ENCODE measurements around the gene HIPK2.

The HIPK2 gene

GRCh38 chr7:139745678-139746143 lies 32.1 kb downstream of the HIPK2 start:
- Histone ChIP-seq H3K4me1 (ENCODE audit: control insufficient read depth, insufficient read depth, low read length, unreplicated experiment) (peaks cover 77% of the 10 kb centered on the region), H2AFZ (ENCODE audit: low read length, unreplicated experiment) (no peak overlapping the region), H3K27ac (ENCODE audit: low read depth, low read length) (peak overlapping the region; percentile 100), H3K79me2 (ENCODE audit: control insufficient read depth, insufficient read depth, low read length, unreplicated experiment) (peaks cover 100% of the 10 kb centered on the region), H3K27me3 (ENCODE audit: insufficient read depth, low read length) (no peaks in the 10 kb centered on the region), H3K4me3 (ENCODE audit: low read depth, low read length) (no peak overlapping the region), H3K36me3 (ENCODE audit: insufficient read depth, low read length) (peaks cover 10% of the 10 kb centered on the region)

GRCh38 chr7:139744768-139745677 lies 32.8 kb downstream of the HIPK2 start:
- peak overlapping the region; percentile 100 for H3K27ac ChIP-seq (ENCODE audit: low read depth, low read length)
- no peak overlapping the region for H2AFZ ChIP-seq (ENCODE audit: low read length, unreplicated experiment)
- H3K4me3 ChIP-seq (ENCODE audit: low read depth, low read length): no peak overlapping the region
- no peaks in the 10 kb centered on the region for H3K27me3 ChIP-seq (ENCODE audit: insufficient read depth, low read length)
- peaks cover 84% of the 10 kb centered on the region for H3K4me1 ChIP-seq (ENCODE audit: control insufficient read depth, insufficient read depth, low read length, unreplicated experiment)
- H3K79me2 ChIP-seq (ENCODE audit: control insufficient read depth, insufficient read depth, low read length, unreplicated experiment): peaks cover 100% of the 10 kb centered on the region
- H3K36me3 ChIP-seq (ENCODE audit: insufficient read depth, low read length): peaks cover 10% of the 10 kb centered on the region

- H3K4me3 ChIP-seq (ENCODE audit: low read depth, low read length): no peak overlapping the region
- no peak overlapping the region for H2AFZ ChIP-seq (ENCODE audit: low read length, unreplicated experiment)
- peak overlapping the region; percentile 100 for H3K27ac ChIP-seq (ENCODE audit: low read depth, low read length)
- peaks cover 90% of the 10 kb centered on the region for H3K4me1 ChIP-seq (ENCODE audit: control insufficient read depth, insufficient read depth, low read length, unreplicated experiment)
- H3K27me3 ChIP-seq (ENCODE audit: insufficient read depth, low read length): no peaks in the 10 kb centered on the region
- peaks cover 10% of the 10 kb centered on the region; the same call in 1 of the 2 replicates for H3K36me3 ChIP-seq (ENCODE audit: insufficient read depth, low read length)
- H3K79me2 ChIP-seq (ENCODE audit: control insufficient read depth, insufficient read depth, low read length, unreplicated experiment): peaks cover 99% of the 10 kb centered on the region
Observed at GRCh38 chr7:139743967-139744767, 33.6 kb downstream of the HIPK2 start.

GRCh38 chr7:139743267-139743966 lies 34.4 kb downstream of the HIPK2 start:
- Histone ChIP-seq H3K79me2 (ENCODE audit: control insufficient read depth, insufficient read depth, low read length, unreplicated experiment) (peaks cover 99% of the 10 kb centered on the region), H2AFZ (ENCODE audit: low read length, unreplicated experiment) (no peak overlapping the region), H3K36me3 (ENCODE audit: insufficient read depth, low read length) (peaks cover 6% of the 10 kb centered on the region; the same call in 1 of the 2 replicates), H3K27ac (ENCODE audit: low read depth, low read length) (peak overlapping the region; percentile 100), H3K27me3 (ENCODE audit: insufficient read depth, low read length) (no peaks in the 10 kb centered on the region), H3K4me3 (ENCODE audit: low read depth, low read length) (no peak overlapping the region), H3K4me1 (ENCODE audit: control insufficient read depth, insufficient read depth, low read length, unreplicated experiment) (peaks cover 90% of the 10 kb centered on the region)

- Histone ChIP-seq H3K4me1 (ENCODE audit: control insufficient read depth, insufficient read depth, low read length, unreplicated experiment) (peaks cover 98% of the 10 kb centered on the region), H3K27ac (ENCODE audit: low read depth, low read length) (peak overlapping the region; percentile 100), H2AFZ (ENCODE audit: low read length, unreplicated experiment) (no peak overlapping the region), H3K4me3 (ENCODE audit: low read depth, low read length) (no peak overlapping the region), H3K79me2 (ENCODE audit: control insufficient read depth, insufficient read depth, low read length, unreplicated experiment) (peaks cover 99% of the 10 kb centered on the region), H3K27me3 (ENCODE audit: insufficient read depth, low read length) (no peaks in the 10 kb centered on the region), H3K36me3 (ENCODE audit: insufficient read depth, low read length) (peaks cover 5% of the 10 kb centered on the region; the same call in 1 of the 2 replicates)
Observed at GRCh38 chr7:139741789-139742344, 35.9 kb downstream of the HIPK2 start.

- H3K4me1 ChIP-seq (ENCODE audit: control insufficient read depth, insufficient read depth, low read length, unreplicated experiment): peaks cover 98% of the 10 kb centered on the region
- peak overlapping the region; percentile 100 for H3K27ac ChIP-seq (ENCODE audit: low read depth, low read length)
- H3K27me3 ChIP-seq (ENCODE audit: insufficient read depth, low read length): no peaks in the 10 kb centered on the region
- H2AFZ ChIP-seq (ENCODE audit: low read length, unreplicated experiment): no peak overlapping the region
- peaks cover 99% of the 10 kb centered on the region for H3K79me2 ChIP-seq (ENCODE audit: control insufficient read depth, insufficient read depth, low read length, unreplicated experiment)
- no peak overlapping the region for H3K4me3 ChIP-seq (ENCODE audit: low read depth, low read length)
- peaks cover 4% of the 10 kb centered on the region; the same call in 1 of the 2 replicates for H3K36me3 ChIP-seq (ENCODE audit: insufficient read depth, low read length)
Observed at GRCh38 chr7:139741239-139741638, 36.6 kb downstream of the HIPK2 start.

GRCh38 chr7:139739863-139740597 lies 37.8 kb downstream of the HIPK2 start:
- H3K79me2 ChIP-seq (ENCODE audit: control insufficient read depth, insufficient read depth, low read length, unreplicated experiment): peaks cover 99% of the 10 kb centered on the region
- no peak overlapping the region for H2AFZ ChIP-seq (ENCODE audit: low read length, unreplicated experiment)
- peaks cover 4% of the 10 kb centered on the region; the same call in 1 of the 2 replicates for H3K36me3 ChIP-seq (ENCODE audit: insufficient read depth, low read length)
- H3K4me3 ChIP-seq (ENCODE audit: low read depth, low read length): no peak overlapping the region
- H3K27me3 ChIP-seq (ENCODE audit: insufficient read depth, low read length): no peaks in the 10 kb centered on the region
- peaks cover 98% of the 10 kb centered on the region for H3K4me1 ChIP-seq (ENCODE audit: control insufficient read depth, insufficient read depth, low read length, unreplicated experiment)
- H3K27ac ChIP-seq (ENCODE audit: low read depth, low read length): peak overlapping the region; percentile 100

GRCh38 chr7:139738772-139739171 lies 39.0 kb downstream of the HIPK2 start:
- Histone ChIP-seq H3K79me2 (ENCODE audit: control insufficient read depth, insufficient read depth, low read length, unreplicated experiment) (peaks cover 94% of the 10 kb centered on the region), H3K4me1 (ENCODE audit: control insufficient read depth, insufficient read depth, low read length, unreplicated experiment) (peaks cover 93% of the 10 kb centered on the region), H2AFZ (ENCODE audit: low read length, unreplicated experiment) (no peak overlapping the region), H3K36me3 (ENCODE audit: insufficient read depth, low read length) (peaks cover 4% of the 10 kb centered on the region; the same call in 1 of the 2 replicates), H3K27me3 (ENCODE audit: insufficient read depth, low read length) (no peaks in the 10 kb centered on the region), H3K4me3 (ENCODE audit: low read depth, low read length) (no peak overlapping the region), H3K27ac (ENCODE audit: low read depth, low read length) (peak overlapping the region; percentile 100)

GRCh38 chr7:139738101-139738489 lies 39.7 kb downstream of the HIPK2 start:
- Histone ChIP-seq H3K79me2 (ENCODE audit: control insufficient read depth, insufficient read depth, low read length, unreplicated experiment) (peaks cover 94% of the 10 kb centered on the region), H3K4me3 (ENCODE audit: low read depth, low read length) (no peak overlapping the region; the same call in 1 of the 2 replicates), H2AFZ (ENCODE audit: low read length, unreplicated experiment) (no peak overlapping the region), H3K36me3 (ENCODE audit: insufficient read depth, low read length) (peaks cover 7% of the 10 kb centered on the region), H3K4me1 (ENCODE audit: control insufficient read depth, insufficient read depth, low read length, unreplicated experiment) (peaks cover 93% of the 10 kb centered on the region), H3K27ac (ENCODE audit: low read depth, low read length) (peak overlapping the region; percentile 100), H3K27me3 (ENCODE audit: insufficient read depth, low read length) (no peaks in the 10 kb centered on the region)

Data from ACC112 (cell line).